Endothelial cell of umbilical vein (primary cell): Measurements from ENCODE around the gene ACOD1. TPM values are rescaled to one million over a fixed set of nuclear protein-coding genes. Genes with fewer than 3 reads are reported as not detected.

Source experiments
- BruUV-seq: library from RNA; stranded (reverse); fragments of 400-500 nt; replicated peaks from 2 replicates; lab custom pipeline; 2021; lab: Mats Ljungman, UMichigan
- CTCF ChIA-PET: fragments of 300-600, 350-600 bp; sonication (Branson Sonifier 250); formaldehyde crosslinking; loops from one replicate; lab custom pipeline; 2021; ENCODE audit warnings: antibody characterized with exemption, inconsistent platforms; lab: Charles Lee
- POLR2A ChIA-PET: fragments of 300-600, 350-600 bp; sonication (Branson Sonifier 250); formaldehyde crosslinking; loops from one replicate; lab custom pipeline; 2021; ENCODE audit warnings: antibody characterized with exemption, inconsistent platforms; lab: Charles Lee
- DNase-seq: peaks from one replicate; pipeline ENCODE4 v3.0.0-alpha.2; 2011; ENCODE audit warnings: low read depth, low spot score
- FAIRE-seq: peaks from 2 replicates; lab custom pipeline; 2011; peaks lifted over from hg19 to GRCh38; lab: Jason Lieb, UNC
- H2AFZ ChIP-seq: 2 replicates; pipeline ENCODE4 v1.6.0; 2012; ENCODE audit warnings: low read depth, low read length, control low read depth, inconsistent platforms
- H3K27ac ChIP-seq: 2 replicates; pipeline ENCODE4 v1.5.1; 2011; ENCODE audit warnings: low read depth, mild to moderate bottlenecking, control low read depth, low read length, moderate library complexity; ENCODE audit not compliant: insufficient read depth
- H3K27me3 ChIP-seq, 2 experiments: 2 replicates each; pipeline versions ENCODE4 v1.6.0 to v1.6.1; 2011; ENCODE audit warnings: low read length in 2 of 2, mixed read lengths in 1 of 2; ENCODE audit not compliant: control insufficient read depth in 2 of 2, insufficient read depth in 2 of 2
- H3K36me3 ChIP-seq, 2 experiments: 2 replicates in 1 of 2; 3 replicates in 1 of 2; pipeline ENCODE4 v1.5.1; 2011; ENCODE audit warnings: low read length in 2 of 2, mild to moderate bottlenecking in 1 of 2, moderate library complexity in 1 of 2; ENCODE audit not compliant: control insufficient read depth in 2 of 2, insufficient read depth in 2 of 2; ENCODE audit errors: extremely low read depth in 1 of 2
- H3K4me1 ChIP-seq: 3 replicates; pipeline ENCODE4 v1.5.1; 2011; ENCODE audit warnings: mild to moderate bottlenecking, low read length; ENCODE audit not compliant: control insufficient read depth, insufficient read depth; ENCODE audit errors: extremely low read depth
- H3K4me2 ChIP-seq: 2 replicates; pipeline ENCODE4 v1.6.1; 2011; ENCODE audit warnings: low read length, control low read depth, mixed read lengths; ENCODE audit not compliant: insufficient read depth
- H3K4me3 ChIP-seq, 3 experiments: fragments of 200-600 bp in 1 of 3; sonication (generic), shearing (Covaris generic) in 1 of 3; replicated peaks in 1 of 3; 2 replicates each; pipeline ENCODE4 v1.5.1; 2011 to 2016; ENCODE audit warnings: control low read depth in 3 of 3, low read length in 3 of 3, mild to moderate bottlenecking in 2 of 3, inconsistent platforms in 1 of 3, low read depth in 1 of 3, moderate library complexity in 1 of 3; ENCODE audit not compliant: insufficient read depth in 1 of 3
- H3K79me2 ChIP-seq: 2 replicates; pipeline ENCODE4 v1.6.0; 2012; ENCODE audit warnings: low read length, inconsistent platforms; ENCODE audit not compliant: control insufficient read depth, insufficient read depth
- H3K9ac ChIP-seq: replicated peaks from 2 replicates; pipeline ENCODE3; 2011; ENCODE audit warnings: low read length, control low read depth; ENCODE audit not compliant: insufficient read depth; ENCODE audit errors: extremely low read depth
- H3K9me1 ChIP-seq: replicated peaks from 3 replicates; pipeline ENCODE4 v1.6.0; 2011; ENCODE audit warnings: mild to moderate bottlenecking, low read length; ENCODE audit not compliant: control insufficient read depth, insufficient read depth; ENCODE audit errors: extremely low read depth
- H3K9me3 ChIP-seq: replicated peaks from 2 replicates; pipeline ENCODE4 v1.5.1; 2012; ENCODE audit warnings: low read length, inconsistent platforms; ENCODE audit not compliant: control insufficient read depth, insufficient read depth
- H4K20me1 ChIP-seq: replicated peaks from 2 replicates; pipeline ENCODE3; 2011; ENCODE audit warnings: mild to moderate bottlenecking, low read length; ENCODE audit not compliant: control insufficient read depth, insufficient read depth; ENCODE audit errors: extremely low read depth
- EZH2 ChIP-seq: IDR thresholded peaks from 2 replicates; pipeline ENCODE4 v1.6.1; 2012; ENCODE audit warnings: borderline replicate concordance, low read depth, mild to moderate bottlenecking, moderate library complexity, low read length, inconsistent platforms; ENCODE audit not compliant: severe bottlenecking
- FOS ChIP-seq: IDR thresholded peaks from 2 replicates; pipeline ENCODE4 v1.6.1; 2011; ENCODE audit warnings: mild to moderate bottlenecking, low read length, moderate library complexity, borderline replicate concordance; ENCODE audit not compliant: insufficient read depth
- GATA2 ChIP-seq: IDR thresholded peaks from 2 replicates; pipeline ENCODE4 v1.7.0; 2011; ENCODE audit warnings: low read depth, mild to moderate bottlenecking, moderate library complexity, mixed read lengths, low read length; ENCODE audit not compliant: insufficient read length, insufficient read depth
- JUN ChIP-seq: IDR thresholded peaks from 2 replicates; pipeline ENCODE4 v1.6.1; 2011; ENCODE audit warnings: borderline replicate concordance, low read depth; ENCODE audit not compliant: insufficient read length, insufficient read depth
- MYC ChIP-seq: IDR thresholded peaks from one replicate; pipeline ENCODE4 v1.6.1; 2011; ENCODE audit warnings: mild to moderate bottlenecking, low read depth, low read length
- POLR2A ChIP-seq: IDR thresholded peaks from 2 replicates; pipeline ENCODE4 v1.6.1; 2012; ENCODE audit warnings: low read depth, mild to moderate bottlenecking, control low read depth, low read length
- POLR2AphosphoS5 ChIP-seq: IDR thresholded peaks from 2 replicates; pipeline ENCODE4 v1.6.1; 2012; ENCODE audit warnings: low read depth, mild to moderate bottlenecking, control low read depth, low read length, moderate library complexity; ENCODE audit not compliant: insufficient read depth
- dilution Hi-C: fragments of 300-500 bp; cut with MboI; formaldehyde crosslinking; loops from one replicate; pipeline ENCODE4 v1.15.0; 2019; ENCODE audit warnings: low sequenced_read_pairs; ENCODE audit not compliant: extremely low pct_ligation_motif_present
- intact Hi-C: fragments of 100-400 bp; cut with micrococcal nuclease; formaldehyde crosslinking; loops from one replicate; pipeline ENCODE4 v1.10.0; 2022
- polyA plus RNA-seq, 4 experiments: library from polyadenylated mRNA; depleted of rRNA in 3 of 4; stranded (reverse) in 3 of 4; unstranded in 1 of 4; fragments of >200 nt; gene quantifications; 2 replicates each; pipeline versions ENCODE4 v1.2.1 to v1.2.3, GENCODE V29; 2011 to 2012; ENCODE audit warnings: missing spikeins in 1 of 4
- total RNA-seq: library from RNA; stranded (reverse); gene quantifications from 2 replicates; pipeline ENCODE4 v1.2.3, GENCODE V29; 2021
- TF ChIP-seq, protein P1 (sequence below): IDR thresholded peaks from 2 replicates; pipeline ENCODE4 v1.6.1; 2011; ENCODE audit not compliant: insufficient read depth, insufficient read length
- TF ChIP-seq, protein P2 (sequence below), 2 donors: IDR thresholded peaks; 1 replicate in 1 of 2; 2 replicates in 1 of 2; pipeline ENCODE4 v1.5.1; 2011; ENCODE audit warnings: low read length in 2 of 2, mild to moderate bottlenecking in 2 of 2, moderate library complexity in 2 of 2, control low read depth in 1 of 2, inconsistent platforms in 1 of 2, low read depth in 1 of 2; ENCODE audit not compliant: insufficient read depth in 1 of 2; ENCODE audit errors: extremely low read depth in 1 of 2

The ACOD1 gene
- total and polyA plus RNA-seq, 2 donors (not counting 3 experiments of a cell fraction or from before 2014, with no cell fraction given): not detected

DNA sequence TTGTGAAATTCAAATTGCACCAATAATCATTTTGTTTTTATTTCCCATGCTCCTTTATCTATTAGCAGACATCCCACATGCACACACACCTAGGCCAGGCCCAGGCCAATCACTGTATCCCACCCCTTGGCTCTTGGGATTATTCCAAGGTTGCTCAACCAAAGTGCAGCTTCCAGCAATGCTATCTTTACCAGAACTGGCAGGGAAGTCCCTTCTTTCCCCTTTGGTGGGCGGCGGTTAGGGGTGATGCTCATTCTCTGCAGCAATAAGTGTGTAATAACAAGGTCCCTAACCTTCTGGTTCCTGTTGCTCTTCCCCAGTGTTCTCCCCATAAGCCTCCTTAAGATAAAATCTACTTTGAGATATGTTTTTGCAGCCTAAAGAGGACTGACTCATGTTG lies 43.8 kb upstream of the ACOD1 start:
- BruUV-seq: no TSS peak
- Histone ChIP-seq H3K36me3 (no peaks in the 10 kb centered on the region), H3K9me1 (no peaks in the 10 kb centered on the region), H3K79me2 (no peaks in the 10 kb centered on the region), H3K4me3 (no peak overlapping the region), H2AFZ (no peak overlapping the region), H3K27ac (no peak overlapping the region), H3K4me2 (no peak overlapping the region), H3K4me1 (peaks cover 5% of the 10 kb centered on the region), H4K20me1 (no peaks in the 10 kb centered on the region), H3K9me3 (no peaks in the 10 kb centered on the region), H3K27me3 (peaks cover 3 to 12% of the 10 kb centered on the region in 2 experiments), H3K9ac (no peak overlapping the region)
- dilution Hi-C loops (no loop called here), intact Hi-C loops (loop anchor here (5.0 to 10.0 kb wide), 2 partner anchors 78 to 500 kb away; no protein-coding TSS in a partner anchor)
- CTCF ChIA-PET: interaction anchor here (1.0 to 4.0 kb wide), 22 partner anchors 12 to 1217 kb away, joined by 3 to 96 read pairs (median 7); partner anchors contain the start of gene KCTD12
- no peak for TF ChIP-seq FOS
- no peak for TF ChIP-seq POLR2AphosphoS5
- TF ChIP-seq, protein P1, sequence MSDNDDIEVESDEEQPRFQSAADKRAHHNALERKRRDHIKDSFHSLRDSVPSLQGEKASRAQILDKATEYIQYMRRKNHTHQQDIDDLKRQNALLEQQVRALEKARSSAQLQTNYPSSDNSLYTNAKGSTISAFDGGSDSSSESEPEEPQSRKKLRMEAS: no peak
- TF ChIP-seq MYC: no peak
- TF ChIP-seq EZH2: no peak
- TF ChIP-seq POLR2A: no peak
- TF ChIP-seq JUN: no peak
- TF ChIP-seq GATA2: no peak
- TF ChIP-seq, protein P2, sequence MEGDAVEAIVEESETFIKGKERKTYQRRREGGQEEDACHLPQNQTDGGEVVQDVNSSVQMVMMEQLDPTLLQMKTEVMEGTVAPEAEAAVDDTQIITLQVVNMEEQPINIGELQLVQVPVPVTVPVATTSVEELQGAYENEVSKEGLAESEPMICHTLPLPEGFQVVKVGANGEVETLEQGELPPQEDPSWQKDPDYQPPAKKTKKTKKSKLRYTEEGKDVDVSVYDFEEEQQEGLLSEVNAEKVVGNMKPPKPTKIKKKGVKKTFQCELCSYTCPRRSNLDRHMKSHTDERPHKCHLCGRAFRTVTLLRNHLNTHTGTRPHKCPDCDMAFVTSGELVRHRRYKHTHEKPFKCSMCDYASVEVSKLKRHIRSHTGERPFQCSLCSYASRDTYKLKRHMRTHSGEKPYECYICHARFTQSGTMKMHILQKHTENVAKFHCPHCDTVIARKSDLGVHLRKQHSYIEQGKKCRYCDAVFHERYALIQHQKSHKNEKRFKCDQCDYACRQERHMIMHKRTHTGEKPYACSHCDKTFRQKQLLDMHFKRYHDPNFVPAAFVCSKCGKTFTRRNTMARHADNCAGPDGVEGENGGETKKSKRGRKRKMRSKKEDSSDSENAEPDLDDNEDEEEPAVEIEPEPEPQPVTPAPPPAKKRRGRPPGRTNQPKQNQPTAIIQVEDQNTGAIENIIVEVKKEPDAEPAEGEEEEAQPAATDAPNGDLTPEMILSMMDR (IDR thresholded peaks at IDR 0.05; ENCODE audit: extremely low read depth in 1 of 2, insufficient read depth in 1 of 2, low read depth in 1 of 2, low read length in 2 of 2): no peak
- DNase-seq (no peak), FAIRE-seq (no peak)
- POLR2A ChIA-PET: interaction anchor here (1.0 to 1.2 kb wide), 2 partner anchors 18 to 19 kb away, joined by 3 to 4 read pairs; partner anchors contain the start of gene KCTD12
